ENCODE results near the gene LDHB.
"Not testable (repeated sequence)": the region's sequence is repeated elsewhere in the genome, so short reads cannot be mapped to it uniquely, and the experiment has no call there.

- TF ChIP-seq POLR2AphosphoS5, CTCF, POLR2A, EP300 (IDR thresholded peaks at IDR 0.05): not testable (repeated sequence)
Measured at GRCh38 chr12:21673830-21674552, 16.3 kb upstream of the LDHB start.
